Measurements from ENCODE around the gene UBASH3A.

DNA sequence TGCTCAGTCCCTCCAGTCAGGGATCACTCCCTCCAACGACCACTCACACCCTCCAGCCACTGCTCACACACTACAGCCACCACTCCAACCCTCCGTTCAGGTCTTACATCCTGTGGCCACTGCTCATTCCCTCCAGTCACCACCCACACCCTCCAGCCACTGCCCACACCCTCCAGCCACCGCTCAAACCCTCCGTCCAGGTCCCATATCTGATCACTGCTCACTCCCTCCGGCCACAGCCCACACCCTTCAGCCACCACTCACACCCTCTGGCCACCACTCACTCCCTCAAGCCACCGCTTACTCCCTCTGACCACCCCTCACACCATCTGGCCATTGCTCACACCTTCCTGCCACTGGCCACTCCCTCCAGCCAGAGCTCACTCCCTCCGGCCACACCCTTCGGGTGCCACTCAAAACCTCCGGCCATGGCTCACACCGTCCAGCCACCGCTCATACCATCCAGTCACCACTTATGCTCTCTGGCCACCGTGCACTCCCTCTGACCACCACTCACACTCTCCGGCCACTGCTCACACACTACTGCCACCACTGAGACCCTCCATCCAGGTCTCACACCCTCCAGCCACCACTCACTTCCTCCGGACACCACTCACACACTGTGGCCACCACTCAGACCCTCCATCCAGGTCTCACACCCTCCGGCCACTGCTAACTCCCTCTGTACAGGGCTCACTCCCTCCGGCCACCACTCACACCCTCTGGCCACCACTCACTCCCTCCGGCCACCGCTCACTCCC is 32.6 kb upstream of the UBASH3A start:
- TF ChIP-seq, protein P1, sequence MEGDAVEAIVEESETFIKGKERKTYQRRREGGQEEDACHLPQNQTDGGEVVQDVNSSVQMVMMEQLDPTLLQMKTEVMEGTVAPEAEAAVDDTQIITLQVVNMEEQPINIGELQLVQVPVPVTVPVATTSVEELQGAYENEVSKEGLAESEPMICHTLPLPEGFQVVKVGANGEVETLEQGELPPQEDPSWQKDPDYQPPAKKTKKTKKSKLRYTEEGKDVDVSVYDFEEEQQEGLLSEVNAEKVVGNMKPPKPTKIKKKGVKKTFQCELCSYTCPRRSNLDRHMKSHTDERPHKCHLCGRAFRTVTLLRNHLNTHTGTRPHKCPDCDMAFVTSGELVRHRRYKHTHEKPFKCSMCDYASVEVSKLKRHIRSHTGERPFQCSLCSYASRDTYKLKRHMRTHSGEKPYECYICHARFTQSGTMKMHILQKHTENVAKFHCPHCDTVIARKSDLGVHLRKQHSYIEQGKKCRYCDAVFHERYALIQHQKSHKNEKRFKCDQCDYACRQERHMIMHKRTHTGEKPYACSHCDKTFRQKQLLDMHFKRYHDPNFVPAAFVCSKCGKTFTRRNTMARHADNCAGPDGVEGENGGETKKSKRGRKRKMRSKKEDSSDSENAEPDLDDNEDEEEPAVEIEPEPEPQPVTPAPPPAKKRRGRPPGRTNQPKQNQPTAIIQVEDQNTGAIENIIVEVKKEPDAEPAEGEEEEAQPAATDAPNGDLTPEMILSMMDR (IDR thresholded peaks at IDR 0.05): no peak
- TF ChIP-seq POLR2AphosphoS5 (IDR thresholded peaks at IDR 0.05) (no peak), POLR2A (IDR thresholded peaks at IDR 0.05) (no peak)
